Left lung (tissue), 10 donors: ENCODE results near the gene NEK10. TPM values are rescaled to one million over a fixed set of nuclear protein-coding genes. Genes with fewer than 3 reads are reported as not detected.

Experiments used
- ATAC-seq: fragments of 200-7000 bp; cut with Tn5 transposase; one replicate; pipeline ENCODE4 v1.9.1; 2020; ENCODE audit warnings: moderate library complexity
- DNase-seq, 4 donors: peaks; one replicate each; pipeline ENCODE4 v3.0.0-alpha.2; 2013 to 2020
- H3K27ac ChIP-seq, 2 donors: fragments of 200-600 bp; sonication (generic) in 1 of 2; one replicate each; pipeline versions ENCODE4 v1.5.0 to v1.8.0; 2020 to 2021
- H3K27me3 ChIP-seq, 2 donors: fragments of 200-600 bp; sonication (generic) in 1 of 2; one replicate each; pipeline versions ENCODE4 v1.5.0 to v1.8.0; 2020 to 2021
- H3K36me3 ChIP-seq, 2 donors: fragments of 200-600 bp; sonication (generic) in 1 of 2; one replicate each; pipeline versions ENCODE4 v1.5.0 to v1.8.0; 2020 to 2021
- H3K4me1 ChIP-seq, 2 donors: fragments of 200-600 bp; one replicate each; pipeline ENCODE4 v1.8.0; 2021
- H3K4me3 ChIP-seq, 2 donors: fragments of 200-600 bp; sonication (generic) in 1 of 2; one replicate each; pipeline versions ENCODE4 v1.5.0 to v1.8.0; 2020 to 2021; ENCODE audit warnings: mild to moderate bottlenecking in 1 of 2
- H3K9me3 ChIP-seq, 2 donors: fragments of 200-600 bp; sonication (generic) in 1 of 2; one replicate each; pipeline versions ENCODE4 v1.5.0 to v1.8.0; 2020 to 2021
- intact Hi-C, 2 donors: fragments of 100-400 bp; cut with DNase I; formaldehyde crosslinking; loops; one replicate each; pipeline versions ENCODE4 v1.11.2 to v1.14.2; 2022
- polyA plus RNA-seq, 6 donors: library from polyadenylated mRNA; unstranded; fragments of 120-200 nt; gene quantifications; one replicate each; pipeline ENCODE4 v1.2.1, GENCODE V29; 2013; ENCODE audit not compliant: insufficient read length in 6 of 6
- total RNA-seq, 2 donors: library from RNA; stranded (reverse); fragmentation: NEBNext Ultra II Directional; extraction: Animal tissue kit (Norgen Biotek cat#: 25700); gene quantifications; one replicate each; pipeline ENCODE4 v1.2.1, GENCODE V29; 2021
- TF ChIP-seq, protein P1 (sequence below), 2 donors: fragments of 200-600 bp; sonication (generic) in 1 of 2; IDR thresholded peaks; one replicate each; pipeline versions ENCODE4 v1.5.0 to v1.8.0; 2021; ENCODE audit warnings: antibody characterized with exemption in 2 of 2
- donor health status: DM: no; HTN: yes; CAD: no.
- donor health status: DM: no; HTN: no; CAD: no.

Gene NEK10
- total and polyA plus RNA-seq, 8 donors, result 1.5 to 7.9 (median 5.5) TPM

- Histone ChIP-seq H3K27ac (no peak overlapping the region), H3K36me3 (no peaks in the 10 kb centered on the region), H3K9me3 (peaks cover 0 to 2% of the 10 kb centered on the region in 2 donors), H3K4me3 (no peak overlapping the region), H3K27me3 (no peaks in the 10 kb centered on the region), H3K4me1 (no peaks in the 10 kb centered on the region)
- TF ChIP-seq, protein P1, sequence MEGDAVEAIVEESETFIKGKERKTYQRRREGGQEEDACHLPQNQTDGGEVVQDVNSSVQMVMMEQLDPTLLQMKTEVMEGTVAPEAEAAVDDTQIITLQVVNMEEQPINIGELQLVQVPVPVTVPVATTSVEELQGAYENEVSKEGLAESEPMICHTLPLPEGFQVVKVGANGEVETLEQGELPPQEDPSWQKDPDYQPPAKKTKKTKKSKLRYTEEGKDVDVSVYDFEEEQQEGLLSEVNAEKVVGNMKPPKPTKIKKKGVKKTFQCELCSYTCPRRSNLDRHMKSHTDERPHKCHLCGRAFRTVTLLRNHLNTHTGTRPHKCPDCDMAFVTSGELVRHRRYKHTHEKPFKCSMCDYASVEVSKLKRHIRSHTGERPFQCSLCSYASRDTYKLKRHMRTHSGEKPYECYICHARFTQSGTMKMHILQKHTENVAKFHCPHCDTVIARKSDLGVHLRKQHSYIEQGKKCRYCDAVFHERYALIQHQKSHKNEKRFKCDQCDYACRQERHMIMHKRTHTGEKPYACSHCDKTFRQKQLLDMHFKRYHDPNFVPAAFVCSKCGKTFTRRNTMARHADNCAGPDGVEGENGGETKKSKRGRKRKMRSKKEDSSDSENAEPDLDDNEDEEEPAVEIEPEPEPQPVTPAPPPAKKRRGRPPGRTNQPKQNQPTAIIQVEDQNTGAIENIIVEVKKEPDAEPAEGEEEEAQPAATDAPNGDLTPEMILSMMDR (IDR thresholded peaks at IDR 0.05), result no peak
- no peak for ATAC-seq
- no peak for DNase-seq
- intact Hi-C loops, result loop anchor here in 1 of 2 donors (10.0 kb wide), 1 partner anchor 120 kb away; no protein-coding TSS in a partner anchor
Measured at GRCh38 chr3:27254896-27255295, 114.3 kb downstream of the NEK10 start.

GRCh38 chr3:27253831-27254230 is 115.4 kb downstream of the NEK10 start:
- H3K9me3 ChIP-seq, result no peaks in the 10 kb centered on the region
- H3K27ac ChIP-seq, result no peak overlapping the region
- no peaks in the 10 kb centered on the region for H3K36me3 ChIP-seq
- no peak overlapping the region for H3K4me3 ChIP-seq
- H3K27me3 ChIP-seq, result no peaks in the 10 kb centered on the region
- intact Hi-C loops, result loop anchor here in 1 of 2 donors (10.0 kb wide), 1 partner anchor 119 kb away; no protein-coding TSS in a partner anchor
- TF ChIP-seq, protein P1 (IDR thresholded peaks at IDR 0.05), result peak in 1 of 2 donors; percentile 31
- DNase-seq (peak in 3 of 4 donors; percentile 37 to 48 (median 47)), ATAC-seq (peak; percentile 99)
- no peaks in the 10 kb centered on the region for H3K4me1 ChIP-seq

- H3K9me3 ChIP-seq, result no peaks in the 10 kb centered on the region
- no peaks in the 10 kb centered on the region for H3K27me3 ChIP-seq
- DNase-seq, result no peak
- no peaks in the 10 kb centered on the region for H3K36me3 ChIP-seq
- H3K4me1 ChIP-seq, result no peaks in the 10 kb centered on the region
- TF ChIP-seq, protein P1 (IDR thresholded peaks at IDR 0.05), result no peak
- no peak for ATAC-seq
- intact Hi-C loops, result loop anchor here in 1 of 2 donors (10.0 kb wide), 1 partner anchor 119 kb away; no protein-coding TSS in a partner anchor
- H3K4me3 ChIP-seq, result no peak overlapping the region
- H3K27ac ChIP-seq, result no peak overlapping the region
Measured at GRCh38 chr3:27253391-27253790, 115.8 kb downstream of the NEK10 start.

DNA sequence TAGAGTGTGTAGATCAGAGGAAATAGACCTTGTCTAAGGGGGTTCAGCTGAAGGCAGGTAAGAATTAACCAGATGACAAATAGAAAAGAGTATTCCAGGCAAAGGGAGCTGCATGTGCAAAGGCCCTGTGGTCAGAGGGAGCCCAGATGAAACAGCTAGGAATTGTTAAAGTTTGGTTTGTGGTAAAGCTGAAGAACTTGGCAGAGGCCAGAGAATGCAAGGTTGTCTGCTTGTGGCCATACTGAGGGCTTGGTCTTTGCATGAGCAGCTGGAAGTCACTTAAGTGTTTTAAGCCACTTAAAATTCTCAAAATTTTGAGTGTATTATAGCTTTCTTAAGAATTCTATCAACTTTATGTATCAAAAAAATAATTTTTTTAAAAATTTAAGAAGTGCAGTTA is 116.5 kb downstream of the NEK10 start:
- no peaks in the 10 kb centered on the region for H3K27me3 ChIP-seq
- H3K27ac ChIP-seq, result no peak overlapping the region
- no peak overlapping the region for H3K4me3 ChIP-seq
- no peak for ATAC-seq
- intact Hi-C loops, result loop anchor here in 1 of 2 donors (10.0 kb wide), 1 partner anchor 118 kb away; no protein-coding TSS in a partner anchor
- TF ChIP-seq, protein P1 (IDR thresholded peaks at IDR 0.05), result no peak
- no peaks in the 10 kb centered on the region for H3K9me3 ChIP-seq
- DNase-seq, result no peak
- H3K4me1 ChIP-seq, result no peaks in the 10 kb centered on the region
- no peaks in the 10 kb centered on the region for H3K36me3 ChIP-seq

DNA sequence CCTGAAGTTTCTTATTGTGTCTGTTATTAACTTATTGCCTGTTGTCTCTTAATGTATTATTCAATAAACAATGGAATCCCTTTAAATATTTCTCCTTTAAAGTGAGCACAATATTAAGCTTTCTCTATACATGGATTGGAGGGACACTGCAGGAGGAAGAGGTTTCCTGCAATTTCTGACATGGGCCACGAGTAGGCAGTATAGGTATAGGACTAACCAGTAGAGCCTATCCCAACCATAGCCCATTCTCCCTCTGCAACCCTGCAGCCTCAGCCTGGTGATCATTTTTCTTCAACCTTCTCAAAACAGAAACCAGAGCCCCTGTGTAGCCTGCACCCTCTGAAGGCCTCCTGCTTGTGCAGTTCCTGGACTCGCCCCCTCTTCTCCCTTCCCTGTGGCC is 124.8 kb downstream of the NEK10 start:
- H3K36me3 ChIP-seq, result no peaks in the 10 kb centered on the region
- TF ChIP-seq, protein P1 (IDR thresholded peaks at IDR 0.05), result no peak
- intact Hi-C loops, result no loop called here
- DNase-seq (no peak), ATAC-seq (no peak)
- H3K4me1 ChIP-seq, result no peaks in the 10 kb centered on the region
- H3K27ac ChIP-seq, result no peak overlapping the region
- H3K9me3 ChIP-seq, result peaks cover 0 to 4% of the 10 kb centered on the region in 2 donors
- no peak overlapping the region for H3K4me3 ChIP-seq
- H3K27me3 ChIP-seq, result no peaks in the 10 kb centered on the region
